Caco-2 (cell line): Measurements from ENCODE around the gene CUL1. TPM values are rescaled to one million over a fixed set of nuclear protein-coding genes. Genes with fewer than 3 reads are reported as not detected.
A peak's percentile ranks its signal among the peaks of the same experiment; 100 is the strongest.

Source experiments
- BruUV-seq: library from RNA; stranded (reverse); fragments of 400-500 nt; replicated peaks from 2 replicates; lab custom pipeline; 2021; lab: Mats Ljungman, UMichigan
- CTCF ChIA-PET: fragments of 300-600 bp; sonication (Branson Sonifier 250); formaldehyde crosslinking; loops from one replicate; lab custom pipeline; 2022; ENCODE audit warnings: antibody characterized with exemption; lab: Charles Lee
- POLR2A ChIA-PET: fragments of 300-600 bp; sonication (Branson Sonifier 250); formaldehyde crosslinking; loops from one replicate; lab custom pipeline; 2022; ENCODE audit warnings: antibody characterized with exemption; lab: Charles Lee
- DNase-seq, 2 experiments: peaks; one replicate each; pipeline versions ENCODE4 v3.0.0 to v3.0.0-alpha.2; 2020 to 2022
- H3K27me3 ChIP-seq: replicated peaks from 2 replicates; pipeline ENCODE4 v1.6.0; 2011; ENCODE audit warnings: low read length; ENCODE audit not compliant: control insufficient read depth, insufficient read depth
- H3K36me3 ChIP-seq: 2 replicates; pipeline ENCODE4 v1.5.1; 2011; ENCODE audit warnings: low read length; ENCODE audit not compliant: control insufficient read depth, insufficient read depth
- H3K4me1 ChIP-seq: fragments of 250-450 bp; sonication (Bioruptor Pico); 2 replicates; pipeline ENCODE4 v1.5.1; 2020; ENCODE audit warnings: mild to moderate bottlenecking
- H3K4me3 ChIP-seq: 2 replicates; pipeline ENCODE4 v1.5.1; 2011; ENCODE audit warnings: low read depth, mild to moderate bottlenecking, control low read depth, low read length
- H3K9me3 ChIP-seq: fragments of 250-450 bp; sonication (Bioruptor Pico); 2 replicates; pipeline ENCODE4 v1.5.1; 2020; ENCODE audit warnings: mild to moderate bottlenecking, moderate library complexity
- H3K27ac Mint-ChIP-seq: one replicate; pipeline ENCODE4 v1.8.0; 2022; ENCODE audit warnings: mixed read lengths; ENCODE audit not compliant: unreplicated experiment
- H3K27me3 Mint-ChIP-seq: one replicate; pipeline ENCODE4 v1.8.0; 2022; ENCODE audit warnings: mixed read lengths; ENCODE audit not compliant: insufficient read depth, unreplicated experiment
- H3K36me3 Mint-ChIP-seq: one replicate; pipeline ENCODE4 v1.8.0; 2022; ENCODE audit warnings: mild to moderate bottlenecking, mixed read lengths; ENCODE audit not compliant: insufficient read depth, unreplicated experiment
- H3K4me1 Mint-ChIP-seq: one replicate; pipeline ENCODE4 v1.8.0; 2022; ENCODE audit warnings: low read depth, mixed read lengths; ENCODE audit not compliant: unreplicated experiment
- H3K4me3 Mint-ChIP-seq: one replicate; pipeline ENCODE4 v1.8.0; 2022; ENCODE audit warnings: mild to moderate bottlenecking, moderate library complexity, mixed read lengths; ENCODE audit not compliant: unreplicated experiment
- H3K9me3 Mint-ChIP-seq: one replicate; pipeline ENCODE4 v1.8.0; 2022; ENCODE audit warnings: mixed read lengths; ENCODE audit not compliant: unreplicated experiment
- intact Hi-C: fragments of 100-400 bp; cut with micrococcal nuclease; formaldehyde crosslinking; loops from one replicate; pipeline ENCODE4 v1.10.0; 2022; ENCODE audit not compliant: unreplicated experiment
- total RNA-seq: library from RNA; stranded (reverse); gene quantifications from 2 replicates; pipeline ENCODE4 v1.2.3, GENCODE V29; 2022
- TF ChIP-seq, protein P1 (sequence below), 2 experiments: fragments of 200-600 bp in 1 of 2; IDR thresholded peaks; 1 replicate in 1 of 2; 2 replicates in 1 of 2; pipeline versions ENCODE4 v1.5.1 to v1.8.0; 2011 to 2022; ENCODE audit warnings: antibody characterized with exemption in 1 of 2, control low read depth in 1 of 2, inconsistent platforms in 1 of 2, low read depth in 1 of 2, low read length in 1 of 2, mild to moderate bottlenecking in 1 of 2, moderate library complexity in 1 of 2; ENCODE audit not compliant: insufficient read depth in 1 of 2, severe bottlenecking in 1 of 2, unreplicated experiment in 1 of 2

CUL1 gene
- total RNA-seq, 1 experiment from 2014 or later = 71.9 TPM

GRCh38 chr7:148849393-148850098, 150.8 kb downstream of the CUL1 start:
- DNase-seq = no peak
- ChIA-PET CTCF (no interaction called here), POLR2A (no interaction called here)
- Mint-ChIP-seq H3K4me3 (no peak overlapping the region), H3K27ac (peak overlapping the region; percentile 16), H3K27me3 (no peaks in the 10 kb centered on the region), H3K9me3 (no peaks in the 10 kb centered on the region), H3K4me1 (peaks cover 13% of the 10 kb centered on the region), H3K36me3 (no peaks in the 10 kb centered on the region)
- TF ChIP-seq, protein P1, sequence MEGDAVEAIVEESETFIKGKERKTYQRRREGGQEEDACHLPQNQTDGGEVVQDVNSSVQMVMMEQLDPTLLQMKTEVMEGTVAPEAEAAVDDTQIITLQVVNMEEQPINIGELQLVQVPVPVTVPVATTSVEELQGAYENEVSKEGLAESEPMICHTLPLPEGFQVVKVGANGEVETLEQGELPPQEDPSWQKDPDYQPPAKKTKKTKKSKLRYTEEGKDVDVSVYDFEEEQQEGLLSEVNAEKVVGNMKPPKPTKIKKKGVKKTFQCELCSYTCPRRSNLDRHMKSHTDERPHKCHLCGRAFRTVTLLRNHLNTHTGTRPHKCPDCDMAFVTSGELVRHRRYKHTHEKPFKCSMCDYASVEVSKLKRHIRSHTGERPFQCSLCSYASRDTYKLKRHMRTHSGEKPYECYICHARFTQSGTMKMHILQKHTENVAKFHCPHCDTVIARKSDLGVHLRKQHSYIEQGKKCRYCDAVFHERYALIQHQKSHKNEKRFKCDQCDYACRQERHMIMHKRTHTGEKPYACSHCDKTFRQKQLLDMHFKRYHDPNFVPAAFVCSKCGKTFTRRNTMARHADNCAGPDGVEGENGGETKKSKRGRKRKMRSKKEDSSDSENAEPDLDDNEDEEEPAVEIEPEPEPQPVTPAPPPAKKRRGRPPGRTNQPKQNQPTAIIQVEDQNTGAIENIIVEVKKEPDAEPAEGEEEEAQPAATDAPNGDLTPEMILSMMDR (IDR thresholded peaks at IDR 0.05; ENCODE audit: insufficient read depth in 1 of 2, low read depth in 1 of 2, low read length in 1 of 2, severe bottlenecking in 1 of 2, unreplicated experiment in 1 of 2) = no peak
- H3K27me3 ChIP-seq = no peaks in the 10 kb centered on the region
- H3K36me3 ChIP-seq = no peaks in the 10 kb centered on the region
- BruUV-seq = no TSS peak
- no peaks in the 10 kb centered on the region for H3K9me3 ChIP-seq
- no peak overlapping the region for H3K4me3 ChIP-seq
- intact Hi-C loops = no loop called here
- H3K4me1 ChIP-seq = peaks cover 16% of the 10 kb centered on the region

GRCh38 chr7:148850564-148850963, 151.9 kb downstream of the CUL1 start:
- no peak overlapping the region for H3K27ac Mint-ChIP-seq
- intact Hi-C loops = no loop called here

More at GRCh38 chr7:148850564-148850963, 151.9 kb downstream of the CUL1 start:
- Histone ChIP-seq H3K27me3 (no peaks in the 10 kb centered on the region), H3K9me3 (no peaks in the 10 kb centered on the region), H3K4me3 (no peak overlapping the region), H3K4me1 (peaks cover 16% of the 10 kb centered on the region), H3K36me3 (no peaks in the 10 kb centered on the region)
- TF ChIP-seq, protein P1 (IDR thresholded peaks at IDR 0.05; ENCODE audit: insufficient read depth in 1 of 2, low read depth in 1 of 2, low read length in 1 of 2, severe bottlenecking in 1 of 2, unreplicated experiment in 1 of 2) = no peak
- H3K4me3 Mint-ChIP-seq = no peak overlapping the region
- no peaks in the 10 kb centered on the region for H3K9me3 Mint-ChIP-seq
- ChIA-PET CTCF (no interaction called here), POLR2A (no interaction called here)
- H3K36me3 Mint-ChIP-seq = no peaks in the 10 kb centered on the region
- H3K27me3 Mint-ChIP-seq = no peaks in the 10 kb centered on the region
- no TSS peak for BruUV-seq
- peaks cover 13% of the 10 kb centered on the region for H3K4me1 Mint-ChIP-seq
- DNase-seq = no peak

Other genes starting within 250 kb of the CUL1 start
- gene C7orf33, start 108.1 kb upstream of the CUL1 start, total RNA-seq = 0.23 TPM in 1 of 2 replicates, not detected in the other
- 55.7 and 63.7 TPM in 2 replicates for gene EZH2, start 185.4 kb downstream of the CUL1 start, total RNA-seq